ENCODE results near the gene FLAD1. TPM values are rescaled to one million over a fixed set of nuclear protein-coding genes. Genes with fewer than 3 reads are reported as not detected.
"Not testable (repeated sequence)": the region's sequence is repeated elsewhere in the genome, so short reads cannot be mapped to it uniquely, and the experiment has no call there.

The FLAD1 gene
- total RNA-seq, 1 experiment from 2014 or later, result 53.5 TPM

- peak; percentile 61 for DNase-seq (ENCODE audit: low read depth, low spot score)
These were observed 7.6 kb upstream of the FLAD1 start for GRCh38 chr1:154975409-154976059.

GRCh38 chr1:154977762-154978161 lies 5.4 kb upstream of the FLAD1 start:
- in situ Hi-C loops (cut with HindIII; ENCODE audit: low pct_unique_long_range_greater_than_20kb, low sequenced_read_pairs); DNase-seq (ENCODE audit: low read depth, low spot score): not testable (repeated sequence)

More at GRCh38 chr1:154975409-154976059, 7.6 kb upstream of the FLAD1 start:
- in situ Hi-C loops (cut with HindIII; ENCODE audit: low pct_unique_long_range_greater_than_20kb, low sequenced_read_pairs), result no loop called here

- no peak for DNase-seq (ENCODE audit: low read depth, low spot score)
- in situ Hi-C loops (cut with HindIII; ENCODE audit: low pct_unique_long_range_greater_than_20kb, low sequenced_read_pairs), result no loop called here
These were observed 4.8 kb upstream of the FLAD1 start for GRCh38 chr1:154978360-154978759.

- in situ Hi-C loops (cut with HindIII; ENCODE audit: low pct_unique_long_range_greater_than_20kb, low sequenced_read_pairs), result no loop called here
- DNase-seq (ENCODE audit: low read depth, low spot score), result no peak
These were observed 803 bp upstream of the FLAD1 start for GRCh38 chr1:154982341-154982740.

GRCh38 chr1:154983776-154984466 lies 777 bp downstream of the FLAD1 start:
- DNase-seq (ENCODE audit: low read depth, low spot score), result no peak
- in situ Hi-C loops (cut with HindIII; ENCODE audit: low pct_unique_long_range_greater_than_20kb, low sequenced_read_pairs), result no loop called here

- in situ Hi-C loops (cut with HindIII; ENCODE audit: low pct_unique_long_range_greater_than_20kb, low sequenced_read_pairs); DNase-seq (ENCODE audit: low read depth, low spot score): not testable (repeated sequence)
These were observed 3.6 kb downstream of the FLAD1 start for GRCh38 chr1:154986736-154987135.

GRCh38 chr1:154987326-154987725 lies 4.2 kb downstream of the FLAD1 start:
- in situ Hi-C loops (cut with HindIII; ENCODE audit: low pct_unique_long_range_greater_than_20kb, low sequenced_read_pairs), result no loop called here

GRCh38 chr1:154988058-154988954 lies 5.2 kb downstream of the FLAD1 start:
- DNase-seq (ENCODE audit: low read depth, low spot score), result no peak
- in situ Hi-C loops (cut with HindIII; ENCODE audit: low pct_unique_long_range_greater_than_20kb, low sequenced_read_pairs), result no loop called here

More at GRCh38 chr1:154987326-154987725, 4.2 kb downstream of the FLAD1 start:
- no peak for DNase-seq (ENCODE audit: low read depth, low spot score)

- DNase-seq (ENCODE audit: low read depth, low spot score), result no peak
- in situ Hi-C loops (cut with HindIII; ENCODE audit: low pct_unique_long_range_greater_than_20kb, low sequenced_read_pairs), result no loop called here
These were observed 6.2 kb downstream of the FLAD1 start for GRCh38 chr1:154989195-154989860.

- DNase-seq (ENCODE audit: low read depth, low spot score), result no peak
- in situ Hi-C loops (cut with HindIII; ENCODE audit: low pct_unique_long_range_greater_than_20kb, low sequenced_read_pairs), result no loop called here
These were observed 7.1 kb downstream of the FLAD1 start for GRCh38 chr1:154990276-154990675.

GRCh38 chr1:154992721-154993571 lies 9.8 kb downstream of the FLAD1 start:
- in situ Hi-C loops (cut with HindIII; ENCODE audit: low pct_unique_long_range_greater_than_20kb, low sequenced_read_pairs), result no loop called here
- DNase-seq (ENCODE audit: low read depth, low spot score), result peak; percentile 71

- in situ Hi-C loops (cut with HindIII; ENCODE audit: low pct_unique_long_range_greater_than_20kb, low sequenced_read_pairs), result no loop called here
- no peak for DNase-seq (ENCODE audit: low read depth, low spot score)
These were observed 10.6 kb downstream of the FLAD1 start, which contains the start of gene LENEP for GRCh38 chr1:154993572-154994268. TSS of gene LENEP (plus strand) at chr1:154993586. CDS start at chr1:154993608, 22 bp downstream.

GRCh38 chr1:154994269-154994587 lies 11.1 kb downstream of the FLAD1 start:
- in situ Hi-C loops (cut with HindIII; ENCODE audit: low pct_unique_long_range_greater_than_20kb, low sequenced_read_pairs), result no loop called here

GRCh38 chr1:154994591-154994990 lies 11.4 kb downstream of the FLAD1 start:
- in situ Hi-C loops (cut with HindIII; ENCODE audit: low pct_unique_long_range_greater_than_20kb, low sequenced_read_pairs), result no loop called here
- no peak for DNase-seq (ENCODE audit: low read depth, low spot score)

More at GRCh38 chr1:154994269-154994587, 11.1 kb downstream of the FLAD1 start:
- DNase-seq (ENCODE audit: low read depth, low spot score), result no peak

GRCh38 chr1:154995301-154995983 lies 12.3 kb downstream of the FLAD1 start:
- in situ Hi-C loops (cut with HindIII; ENCODE audit: low pct_unique_long_range_greater_than_20kb, low sequenced_read_pairs), result not testable (repeated sequence)
- DNase-seq (ENCODE audit: low read depth, low spot score), result peak; percentile 92

All from SK-MEL-5 (cell line).